GM19023 (cell line): ENCODE measurements around the gene INO80B.
"Not testable (repeated sequence)": the region's sequence is repeated elsewhere in the genome, so short reads cannot be mapped to it uniquely, and the experiment has no call there.

Source experiments
- ATAC-seq: cut with Tn5 transposase; IDR thresholded peaks from one replicate; pipeline ENCODE4 v1.9.1; 2021; ENCODE audit warnings: mild to moderate bottlenecking, moderate library complexity; ENCODE audit not compliant: unreplicated experiment

Gene INO80B

DNA sequence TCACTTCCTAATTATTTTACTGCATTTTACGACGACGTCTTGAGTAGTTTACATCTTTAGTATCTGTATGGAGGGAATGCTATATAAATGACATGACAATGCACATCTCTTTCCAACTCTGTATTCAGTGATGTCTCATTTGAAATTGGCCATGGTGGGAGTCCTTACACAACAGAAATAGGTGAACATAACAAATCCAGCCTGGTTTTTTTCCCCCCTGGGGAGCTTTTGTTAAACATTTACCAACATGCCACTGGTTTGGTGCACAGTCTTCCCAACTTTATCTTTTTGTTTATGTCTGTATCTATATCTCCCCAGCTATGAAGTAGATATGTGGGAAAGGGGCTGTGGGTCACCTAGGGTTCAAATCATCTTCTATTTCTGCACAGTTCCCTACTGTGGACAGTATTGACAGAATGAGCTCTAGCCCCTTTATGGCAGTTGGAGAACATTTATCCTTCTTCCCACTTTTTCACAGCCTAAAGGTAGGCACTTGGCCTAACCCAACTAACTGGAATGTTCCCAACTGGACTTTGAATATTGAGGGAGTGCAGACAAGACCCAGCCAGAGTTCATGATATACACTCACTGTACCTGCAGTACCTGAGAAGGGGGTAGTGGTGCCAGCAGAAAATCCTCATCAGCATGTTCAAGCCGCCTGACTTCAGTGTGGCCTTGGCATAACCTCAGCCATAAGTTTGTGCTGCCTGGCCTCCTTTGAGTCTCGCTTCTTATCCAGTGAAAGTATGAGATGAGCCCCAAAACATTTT, 7.5 kb upstream of the INO80B start:
- ATAC-seq: no peak

DNA sequence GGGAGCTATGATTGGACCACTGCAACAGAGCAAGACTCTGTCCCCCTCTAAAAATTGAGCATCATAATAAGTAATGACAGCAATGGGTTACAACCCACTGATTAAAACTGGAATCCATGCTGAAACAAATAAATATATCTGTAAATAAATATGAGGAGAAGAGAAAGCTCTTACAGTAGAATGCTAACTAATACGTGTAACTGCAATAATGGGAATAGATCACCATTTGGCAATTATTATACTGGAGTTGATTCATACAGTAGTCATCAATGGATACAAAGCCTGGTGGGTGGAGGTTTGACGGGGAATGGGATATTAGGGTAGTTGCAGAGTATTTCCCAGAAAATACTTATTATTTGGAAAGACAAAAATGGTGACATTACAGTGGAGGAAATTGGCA, 6.1 kb upstream of the INO80B start:
- ATAC-seq: no peak

DNA sequence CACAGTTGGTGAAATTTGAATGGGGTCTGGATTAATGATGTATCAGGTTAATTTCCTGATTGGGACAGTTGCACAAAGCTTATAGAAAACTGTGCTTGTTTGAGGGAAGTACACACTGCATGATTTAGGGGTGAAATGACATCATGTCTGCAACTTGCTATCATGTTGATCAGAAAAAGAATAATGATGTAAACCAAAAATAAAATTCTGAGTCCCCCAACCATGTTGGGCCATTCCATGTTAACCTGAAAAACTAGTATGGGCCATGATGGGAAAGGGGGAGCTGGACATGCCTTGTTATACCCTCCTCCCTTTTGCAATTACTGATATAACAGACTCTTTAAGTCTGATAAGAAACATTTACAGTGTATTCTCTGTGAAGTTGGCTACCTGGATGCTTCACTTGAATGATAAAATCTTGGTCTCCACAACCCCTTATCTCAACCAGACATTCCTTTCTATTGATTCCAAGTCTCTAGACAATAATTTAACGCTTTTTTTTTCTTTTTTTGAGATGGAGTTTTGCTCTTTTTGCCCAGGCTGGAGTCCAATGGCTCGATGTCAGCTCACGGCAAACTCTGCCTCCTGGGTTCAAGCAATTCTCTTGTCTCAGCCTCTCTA, 4.2 kb upstream of the INO80B start:
- no peak for ATAC-seq

DNA sequence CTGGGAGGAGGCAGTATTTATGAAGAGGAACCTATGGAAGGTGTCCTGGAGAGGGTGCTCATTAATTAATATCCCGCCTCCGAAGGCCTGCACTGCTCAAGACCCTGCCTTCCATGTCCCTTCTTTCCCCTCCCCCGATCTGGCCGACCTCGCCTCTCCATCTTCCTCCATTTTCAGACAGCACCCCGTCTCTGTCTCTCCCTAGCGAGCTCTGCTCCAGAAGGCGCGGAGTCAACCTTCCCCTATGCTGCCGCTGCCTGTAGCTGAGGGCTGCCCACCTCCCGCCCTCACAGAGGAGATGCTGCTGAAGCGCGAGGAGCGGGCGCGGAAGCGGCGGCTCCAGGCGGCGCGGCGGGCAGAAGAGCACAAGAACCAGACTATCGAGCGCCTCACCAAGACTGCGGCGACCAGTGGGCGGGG, 2.3 kb downstream of the INO80B start:
- no peak for ATAC-seq

DNA sequence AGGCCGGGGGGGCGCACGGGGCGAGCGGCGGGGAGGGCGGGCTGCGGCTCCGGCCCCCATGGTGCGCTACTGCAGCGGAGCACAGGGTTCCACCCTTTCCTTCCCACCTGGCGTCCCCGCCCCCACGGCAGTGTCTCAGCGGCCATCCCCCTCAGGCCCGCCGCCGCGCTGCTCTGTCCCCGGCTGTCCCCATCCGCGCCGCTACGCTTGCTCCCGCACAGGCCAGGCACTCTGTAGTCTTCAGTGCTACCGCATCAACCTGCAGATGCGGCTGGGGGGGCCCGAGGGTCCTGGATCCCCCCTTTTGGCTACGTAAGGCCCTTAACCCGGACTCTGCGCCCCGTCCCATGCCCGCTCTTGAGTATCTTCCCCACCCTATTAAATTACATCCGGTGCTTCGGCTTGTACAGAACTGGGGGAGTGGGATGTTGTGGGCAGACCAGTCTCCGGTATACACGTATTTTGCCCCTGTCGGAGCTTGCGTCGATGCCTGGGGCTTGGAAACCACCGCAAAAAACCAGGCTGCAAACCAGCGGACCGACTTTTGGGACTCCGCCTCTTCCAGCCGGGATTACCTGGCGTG, 2.8 kb downstream of the INO80B start:
- ATAC-seq: peak; percentile 37

DNA sequence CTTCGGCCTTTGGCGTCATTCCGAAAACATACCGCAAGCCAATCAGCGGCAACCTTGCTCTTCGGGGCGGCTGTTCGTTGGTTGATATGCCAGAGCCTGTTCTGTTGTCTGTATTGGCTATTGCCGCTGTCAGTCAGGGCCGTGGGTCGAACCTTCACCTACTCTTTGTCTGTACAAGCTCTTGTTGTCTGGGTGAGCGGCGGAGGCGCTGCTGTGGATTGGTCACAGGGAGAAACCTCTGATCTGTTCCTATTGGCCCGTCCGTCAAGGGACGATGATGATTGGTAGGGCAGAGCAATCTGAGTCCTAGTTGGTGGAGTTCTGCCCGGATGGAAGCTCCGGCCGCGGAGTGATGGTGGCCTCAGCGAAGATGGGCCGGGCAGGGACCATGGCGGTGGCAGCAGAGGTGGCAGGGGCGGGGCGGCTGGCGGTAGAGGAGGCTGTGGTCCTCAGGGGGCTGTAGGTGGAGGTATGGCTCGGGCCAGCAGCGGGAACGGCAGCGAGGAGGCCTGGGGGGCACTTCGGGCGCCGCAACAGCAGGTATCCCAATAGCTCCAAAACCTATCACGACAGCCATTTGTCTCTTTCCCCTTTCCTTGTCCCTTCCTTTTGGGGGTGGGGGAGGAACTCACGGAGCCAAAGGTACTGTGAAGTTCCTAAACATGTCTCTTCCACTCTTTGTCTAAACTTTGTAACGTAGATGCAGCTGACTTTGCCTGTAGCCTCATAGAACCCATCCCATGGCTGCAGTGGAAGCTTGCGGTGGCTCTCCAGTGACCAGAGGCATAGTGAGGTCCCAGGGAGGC, 3.4 kb downstream of the INO80B start, which contains the start of gene WBP1:
WBP1 (plus strand) TSS at position 307 of the 806 bp plus-strand sequence; CDS start at position 472, 165 bp downstream.
- ATAC-seq: peak; percentile 81

DNA sequence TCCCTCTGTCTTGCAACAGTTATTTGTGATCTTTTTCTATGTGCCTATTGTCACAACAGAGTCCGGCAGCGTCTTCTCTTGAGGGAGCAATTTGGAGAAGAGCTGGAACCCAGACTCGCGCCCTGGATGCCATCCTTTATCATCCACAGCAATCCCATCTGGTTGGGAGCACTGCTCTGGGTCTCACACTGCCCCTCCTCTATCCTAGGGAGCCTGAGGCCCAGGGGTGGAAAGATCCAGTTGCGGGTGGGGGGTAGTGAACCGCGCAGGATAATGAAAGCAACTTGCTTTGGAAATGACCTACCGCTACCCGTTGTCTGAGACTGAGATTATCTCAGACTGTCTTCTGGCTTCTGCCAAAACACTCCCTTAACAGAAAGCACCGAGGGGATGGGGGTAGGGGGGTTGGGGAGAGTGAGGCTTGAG, 4.1 kb downstream of the INO80B start:
- ATAC-seq: no peak

DNA sequence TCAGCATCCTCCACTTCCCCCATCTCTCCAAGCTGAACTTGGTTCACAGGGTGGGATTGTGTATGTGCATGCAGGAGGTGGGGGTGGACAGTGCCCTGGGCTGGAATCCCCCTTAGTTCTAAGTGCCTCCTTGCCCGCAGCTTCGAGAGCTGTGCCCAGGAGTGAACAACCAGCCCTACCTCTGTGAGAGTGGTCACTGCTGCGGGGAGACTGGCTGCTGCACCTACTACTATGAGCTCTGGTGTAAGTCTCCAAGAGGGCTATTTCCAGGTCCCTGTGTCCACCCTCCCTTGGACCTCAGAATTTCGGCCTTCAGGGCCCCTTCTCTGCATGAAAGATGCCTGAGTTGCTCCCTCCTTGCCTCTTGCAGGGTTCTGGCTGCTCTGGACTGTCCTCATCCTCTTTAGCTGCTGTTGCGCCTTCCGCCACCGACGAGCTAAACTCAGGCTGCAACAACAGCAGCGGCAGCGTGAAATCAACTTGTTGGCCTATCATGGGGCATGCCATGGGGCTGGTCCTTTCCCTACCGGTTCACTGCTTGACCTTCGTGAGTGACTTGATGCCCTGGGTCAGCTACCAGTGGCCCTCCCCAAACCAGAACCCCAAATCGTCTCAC, 4.7 kb downstream of the INO80B start:
- not testable (repeated sequence) for ATAC-seq

DNA sequence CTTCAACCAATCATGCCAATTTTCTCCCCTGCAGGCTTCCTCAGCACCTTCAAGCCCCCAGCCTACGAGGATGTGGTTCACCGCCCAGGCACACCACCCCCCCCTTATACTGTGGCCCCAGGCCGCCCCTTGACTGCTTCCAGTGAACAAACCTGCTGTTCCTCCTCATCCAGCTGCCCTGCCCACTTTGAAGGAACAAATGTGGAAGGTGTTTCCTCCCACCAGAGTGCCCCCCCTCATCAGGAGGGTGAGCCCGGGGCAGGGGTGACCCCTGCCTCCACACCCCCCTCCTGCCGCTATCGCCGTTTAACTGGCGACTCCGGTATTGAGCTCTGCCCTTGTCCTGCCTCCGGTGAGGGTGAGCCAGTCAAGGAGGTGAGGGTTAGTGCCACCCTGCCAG, 5.3 kb downstream of the INO80B start:
- ATAC-seq: not testable (repeated sequence)

DNA sequence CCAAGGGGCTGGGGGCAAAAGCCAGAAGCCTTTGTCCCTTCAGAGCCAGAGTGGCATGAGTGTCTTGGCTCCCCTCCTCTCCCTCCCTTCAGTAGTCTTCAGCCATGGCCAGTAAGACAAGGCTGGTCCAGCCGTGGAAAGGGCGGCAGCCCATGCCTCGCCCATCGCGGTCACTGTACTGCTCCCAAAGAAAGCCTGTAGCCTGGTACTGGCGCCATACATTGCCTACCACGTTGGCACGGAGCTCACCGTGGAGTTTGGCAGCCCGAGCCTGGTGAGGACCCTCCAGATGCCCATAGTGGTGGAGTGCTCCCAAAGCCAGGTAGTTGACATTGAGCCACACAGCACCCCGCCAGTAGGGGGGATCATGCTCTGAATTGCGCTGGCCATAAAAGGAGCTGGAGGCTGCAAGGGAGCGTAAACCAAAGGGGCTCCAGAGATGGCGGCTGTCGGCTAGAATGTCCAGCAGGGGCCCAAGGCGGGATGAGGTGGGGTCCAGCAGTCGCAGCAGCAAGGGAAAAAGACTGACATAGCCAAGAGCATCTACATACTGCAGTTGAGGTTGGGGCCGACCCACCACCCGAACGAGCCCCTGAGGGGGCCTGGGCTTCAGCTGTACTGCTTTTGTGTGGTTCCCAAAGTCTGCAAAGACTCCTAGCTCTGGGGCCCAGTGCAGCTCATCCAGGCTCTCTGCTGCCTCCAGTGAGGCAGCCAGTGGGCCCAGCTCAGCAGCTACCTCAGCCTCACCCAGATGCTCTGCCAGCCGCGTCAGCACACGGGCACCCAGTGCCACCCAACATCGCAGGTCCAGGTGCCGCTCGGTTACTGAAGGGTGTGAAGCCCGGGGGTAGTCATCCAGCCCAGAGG, 6.5 kb downstream of the INO80B start:
- ATAC-seq: no peak

DNA sequence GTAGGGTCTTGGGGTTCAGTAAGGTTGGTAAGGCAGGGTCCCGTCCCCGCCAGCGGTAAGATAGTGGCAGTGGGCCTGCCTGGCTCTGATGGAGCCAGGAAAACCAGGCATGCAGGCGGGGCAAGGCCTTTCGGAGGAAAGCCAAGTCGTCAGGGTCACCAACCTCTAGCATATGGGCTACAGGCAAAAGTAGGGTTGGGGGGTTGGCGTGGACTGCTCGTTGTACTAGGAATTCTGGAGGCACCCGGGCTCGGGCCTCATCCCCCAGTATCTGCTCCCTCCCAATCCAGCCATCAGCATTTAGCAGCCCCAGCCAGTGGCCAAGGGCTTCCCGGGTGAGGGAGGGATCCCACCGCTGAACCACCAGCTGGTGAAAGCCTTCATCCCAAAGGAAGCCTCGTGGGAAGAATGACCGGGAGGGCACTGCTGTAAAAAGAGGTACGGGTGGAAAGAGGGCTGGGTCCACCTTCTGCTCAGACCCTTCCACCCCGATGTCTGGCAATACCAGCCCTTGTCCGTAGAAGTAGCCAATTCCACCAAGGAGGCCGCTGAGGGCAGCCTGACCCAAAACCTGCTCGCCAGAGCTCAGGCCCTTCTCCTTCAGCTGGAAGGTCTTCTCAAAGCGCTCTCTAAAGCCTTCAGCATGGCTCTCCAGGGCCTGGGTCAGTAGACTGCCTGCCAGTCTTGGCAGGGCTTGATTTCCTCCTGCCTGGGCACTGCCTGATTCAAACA, 7.3 kb downstream of the INO80B start:
- no peak for ATAC-seq

DNA sequence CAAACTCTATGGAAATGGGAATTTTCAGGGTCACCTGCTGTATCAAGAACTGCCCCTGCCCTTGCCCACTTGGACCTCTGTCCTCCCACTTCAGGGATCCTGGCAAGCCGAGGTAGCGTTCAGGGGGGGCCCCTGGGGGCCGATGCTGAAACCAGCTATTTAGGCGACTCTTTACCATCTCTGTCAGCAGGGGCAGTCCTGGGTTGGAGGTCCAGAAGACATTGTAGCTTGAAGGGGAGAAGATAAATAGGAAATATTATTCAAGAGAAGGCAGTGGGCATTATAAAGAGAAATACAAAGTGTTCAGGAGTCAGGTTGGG, 7.9 kb downstream of the INO80B start:
- ATAC-seq: no peak

DNA sequence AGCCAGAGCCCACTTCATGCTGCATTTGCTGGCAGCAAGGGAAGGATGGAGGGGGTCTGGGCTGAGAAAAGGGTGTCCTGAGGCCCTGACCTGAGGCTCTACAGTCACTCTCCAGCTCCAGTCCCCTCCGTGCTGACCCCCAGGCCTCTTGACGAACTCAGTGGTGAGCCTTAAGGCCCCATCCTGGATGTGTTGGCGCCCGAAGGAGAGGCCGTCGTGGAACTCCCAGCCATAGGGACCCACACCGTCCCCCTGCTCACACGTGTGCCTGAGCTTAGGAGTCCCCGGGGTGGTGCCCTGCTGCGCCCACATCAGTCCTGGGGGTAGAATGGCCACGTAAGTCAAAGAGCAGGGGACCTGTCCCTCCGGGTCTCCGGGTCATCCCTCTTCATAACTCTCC, 9.5 kb downstream of the INO80B start:
- peak; percentile 2 for ATAC-seq

DNA sequence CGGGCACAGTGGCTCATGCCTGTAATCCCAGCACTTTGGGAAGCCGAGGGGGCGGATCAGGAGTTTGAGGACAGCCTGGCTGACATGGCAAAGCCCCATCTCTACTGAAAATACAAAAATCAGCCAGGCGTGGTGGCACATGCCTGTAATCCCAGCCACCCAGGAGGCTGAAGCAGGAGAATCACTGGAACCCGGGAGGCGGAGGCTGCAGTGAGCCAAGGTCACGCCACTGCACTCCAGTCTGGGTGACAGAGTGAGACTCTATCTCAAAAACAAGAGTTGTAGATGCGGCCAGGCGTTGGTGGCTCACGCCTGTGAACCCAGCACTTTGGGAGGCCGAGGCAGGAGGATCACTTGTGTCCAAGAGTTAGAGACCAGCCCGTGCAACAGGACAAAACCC, 15.9 kb downstream of the INO80B start:
- ATAC-seq: not testable (repeated sequence)

DNA sequence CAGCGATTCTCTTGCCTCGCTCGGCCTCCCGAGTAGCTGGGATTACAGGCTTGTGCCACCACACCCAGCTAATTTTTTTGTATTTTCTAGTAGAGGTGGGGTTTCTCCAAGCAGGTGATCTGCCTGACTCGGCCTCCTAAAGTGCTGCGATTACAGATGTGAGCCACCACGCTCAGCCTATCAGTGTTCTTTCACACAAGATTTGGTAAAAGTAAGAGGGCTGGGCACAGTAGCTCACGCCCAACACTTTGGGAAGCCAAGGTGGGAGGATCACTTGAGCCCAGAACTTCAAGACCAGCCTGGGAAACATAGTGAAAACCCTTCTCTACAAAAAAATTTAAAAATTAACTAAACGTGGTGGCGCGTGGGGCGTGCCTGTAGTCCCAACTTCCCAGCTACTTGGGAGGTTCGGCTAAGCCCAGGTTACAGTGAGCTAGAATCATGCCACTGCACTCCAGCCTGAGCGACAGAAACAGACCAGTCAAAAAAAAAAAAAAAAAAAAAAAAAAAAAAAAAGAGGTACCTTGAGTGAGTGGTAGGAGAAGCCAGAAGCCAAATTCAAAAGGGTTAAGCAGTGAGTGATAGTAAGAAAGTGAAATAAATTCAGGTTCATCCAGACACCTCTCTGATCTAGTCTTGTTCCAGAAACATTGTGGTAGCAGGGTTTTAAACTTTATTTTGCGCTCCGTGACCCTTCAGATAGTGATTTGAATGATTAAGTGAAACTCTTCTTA, 16.6 kb downstream of the INO80B start:
- no peak for ATAC-seq

DNA sequence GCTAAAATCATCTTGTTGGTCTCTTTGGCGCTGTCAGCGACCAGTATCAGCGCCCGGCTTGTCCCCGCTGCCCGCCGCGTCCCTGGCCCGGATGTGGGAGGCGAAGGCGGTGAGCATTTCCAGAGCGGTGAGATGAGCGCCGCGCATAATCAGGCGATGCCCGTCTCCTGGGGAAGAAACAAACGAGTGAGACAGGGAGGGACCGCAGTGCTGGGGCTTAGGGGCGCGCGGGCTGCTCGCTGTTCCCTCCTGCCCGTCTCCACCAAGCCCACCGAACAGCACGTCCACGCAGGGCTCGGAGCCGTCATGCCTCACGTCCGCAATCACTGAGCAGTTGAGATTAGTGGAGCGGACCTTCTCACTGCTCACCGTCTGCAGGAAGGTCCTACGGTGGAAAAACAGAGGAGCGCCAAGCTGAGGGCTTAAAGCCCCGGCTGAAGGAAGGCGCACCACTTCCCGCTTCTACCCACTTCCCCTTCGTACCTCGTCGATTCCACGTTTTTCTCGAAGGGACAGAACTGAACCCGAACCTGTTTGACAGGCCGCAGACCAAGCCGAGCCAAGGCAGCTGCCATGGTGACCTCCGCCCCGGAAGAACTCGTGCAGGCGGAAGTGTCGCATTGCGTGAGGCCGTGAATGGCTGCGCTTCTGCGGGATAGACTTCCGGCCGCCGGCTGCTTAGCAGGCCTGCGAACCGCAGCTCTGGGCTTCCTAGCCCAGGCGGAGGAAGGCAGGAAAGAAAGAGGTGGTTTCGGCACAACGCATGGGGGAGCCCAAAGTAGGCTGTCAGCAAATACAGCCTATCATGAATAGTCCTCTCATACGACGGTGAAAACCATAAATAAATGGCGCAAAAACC, 17.4 kb downstream of the INO80B start, which contains the start of gene MRPL53:
MRPL53 (minus strand) TSS at position 595 of the 859 bp plus-strand sequence; CDS start at position 575, 20 bp downstream.
- ATAC-seq: peak; percentile 89

DNA sequence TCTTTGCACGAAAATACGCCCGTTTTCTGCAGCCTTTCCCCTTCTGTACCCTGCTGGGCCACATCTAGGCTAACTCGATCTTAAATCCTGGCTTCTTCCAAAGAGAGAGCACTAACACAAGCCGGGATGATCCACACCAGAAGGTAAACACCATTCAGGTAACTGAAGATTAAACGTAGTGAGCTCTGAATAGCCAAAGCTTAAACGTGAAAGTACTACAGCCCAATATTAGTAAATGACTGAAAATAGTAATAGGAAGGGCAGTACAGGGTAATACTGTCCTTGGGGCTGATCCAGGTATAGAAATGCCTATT, 18.0 kb downstream of the INO80B start:
- no peak for ATAC-seq

DNA sequence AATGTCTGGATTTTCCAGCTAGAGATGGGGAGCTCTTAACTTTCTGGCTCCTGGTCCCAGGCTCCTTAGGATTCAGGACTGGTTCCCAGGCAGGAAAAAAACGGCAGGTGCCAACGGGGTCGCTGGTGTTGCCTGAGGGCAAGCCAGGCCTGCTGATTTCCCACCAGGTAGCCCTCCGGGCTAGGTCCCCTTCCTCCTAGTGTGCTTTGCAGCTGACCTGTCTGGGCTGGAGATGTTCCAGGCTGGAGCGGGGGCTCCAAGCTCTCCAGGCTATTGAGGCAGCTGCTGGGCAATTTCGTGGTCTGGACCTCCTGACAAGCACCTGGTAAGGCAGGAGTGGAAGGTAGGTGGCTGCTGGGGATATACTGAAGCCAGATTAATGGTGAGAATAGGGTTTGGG, 19.6 kb downstream of the INO80B start:
- ATAC-seq: no peak
